GM06990 (cell line): ENCODE data around the gene PNPLA3.

Experiments used
- DNase-seq: peaks from one replicate; pipeline ENCODE4 v3.0.0-alpha.2; 2011; ENCODE audit not compliant: insufficient read length; ENCODE audit errors: extremely low read depth
- H3K27me3 ChIP-seq: replicated peaks from 2 replicates; pipeline ENCODE4 v1.6.0; 2011; ENCODE audit warnings: low read length; ENCODE audit not compliant: control insufficient read depth, insufficient read depth
- H3K36me3 ChIP-seq: 2 replicates; pipeline ENCODE4 v1.5.1; 2011; ENCODE audit warnings: low read length; ENCODE audit not compliant: control insufficient read depth, insufficient read depth
- H3K4me3 ChIP-seq: replicated peaks from 2 replicates; pipeline ENCODE4 v1.5.1; 2011; ENCODE audit warnings: low read depth, mild to moderate bottlenecking, control low read depth, low read length
- CTCF ChIP-seq: IDR thresholded peaks from 2 replicates; pipeline ENCODE4 v1.5.1; 2011; ENCODE audit warnings: low read length, control low read depth, mild to moderate bottlenecking, inconsistent platforms; ENCODE audit not compliant: insufficient read depth, poor library complexity, severe bottlenecking

Gene PNPLA3

GRCh38 chr22:43955883-43956782, 32.5 kb downstream of the PNPLA3 start:
- H3K27me3 ChIP-seq: no peaks in the 10 kb centered on the region
- DNase-seq: no peak
- TF ChIP-seq CTCF: no peak
- peak overlapping the region; percentile 89 for H3K4me3 ChIP-seq
- no peaks in the 10 kb centered on the region for H3K36me3 ChIP-seq

- Histone ChIP-seq H3K27me3 (no peaks in the 10 kb centered on the region), H3K4me3 (peak overlapping the region; percentile 89), H3K36me3 (no peaks in the 10 kb centered on the region)
- DNase-seq: no peak
- no peak for TF ChIP-seq CTCF
Observed at GRCh38 chr22:43956805-43957463, 33.3 kb downstream of the PNPLA3 start.

- no peaks in the 10 kb centered on the region for H3K27me3 ChIP-seq
- no peaks in the 10 kb centered on the region for H3K36me3 ChIP-seq
- DNase-seq: no peak
- no peak overlapping the region for H3K4me3 ChIP-seq
- TF ChIP-seq CTCF: no peak
Observed at GRCh38 chr22:43957871-43958270, 34.3 kb downstream of the PNPLA3 start.

- peaks cover 23% of the 10 kb centered on the region for H3K36me3 ChIP-seq
- H3K4me3 ChIP-seq: no peak overlapping the region
- H3K27me3 ChIP-seq: no peaks in the 10 kb centered on the region
- no peak for DNase-seq
- no peak for TF ChIP-seq CTCF
Observed at GRCh38 chr22:43964314-43964857, 40.8 kb downstream of the PNPLA3 start.

- no peak for DNase-seq
- Histone ChIP-seq H3K36me3 (peaks cover 24% of the 10 kb centered on the region), H3K4me3 (no peak overlapping the region), H3K27me3 (no peaks in the 10 kb centered on the region)
- no peak for TF ChIP-seq CTCF
Observed at GRCh38 chr22:43967069-43967468, 43.5 kb downstream of the PNPLA3 start.
